ENCODE data around the gene GCSAML.

GCSAML gene

GRCh38 chr1:247539215-247539614, 9.7 kb upstream of the GCSAML start:
- DNase-seq (ENCODE audit: low read depth, low spot score) = no peak
- TF ChIP-seq CTCF (IDR thresholded peaks at IDR 0.05; ENCODE audit: insufficient read depth, low read length, missing control alignments) = no peak
- CTCF ChIA-PET = no interaction called here

GRCh38 chr1:247540581-247540980, 8.4 kb upstream of the GCSAML start:
- ChIA-PET CTCF (no interaction called here), POLR2A (no interaction called here)
- no peak overlapping the region for H3K4me3 ChIP-seq (ENCODE audit: low read depth, low read length)
- TF ChIP-seq CTCF (IDR thresholded peaks at IDR 0.05; ENCODE audit: insufficient read depth, low read length, missing control alignments) = no peak
- no peak for DNase-seq (ENCODE audit: low read depth, low spot score)

More at GRCh38 chr1:247539215-247539614, 9.7 kb upstream of the GCSAML start:
- H3K4me3 ChIP-seq (ENCODE audit: low read depth, low read length) = no peak overlapping the region
- POLR2A ChIA-PET = no interaction called here

DNA sequence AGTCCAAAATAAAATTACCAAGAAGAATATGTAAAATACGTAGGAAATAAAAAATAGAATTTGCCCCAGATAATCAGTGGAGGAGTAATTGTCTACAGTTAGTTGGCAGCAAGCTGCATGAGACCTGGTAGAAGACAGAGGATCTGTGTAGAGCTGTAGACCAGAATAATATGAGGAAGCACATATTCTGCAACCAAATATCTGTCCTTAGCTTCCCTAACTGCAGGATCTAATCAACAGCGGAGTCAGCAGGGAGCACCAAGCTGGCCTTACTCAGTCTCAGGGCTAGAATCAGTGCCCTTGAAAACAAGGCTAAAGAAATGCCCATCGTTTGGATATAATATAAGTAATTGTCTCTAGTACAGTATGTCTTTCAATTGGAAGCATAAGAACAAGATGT, 6.1 kb upstream of the GCSAML start:
- H3K4me3 ChIP-seq (ENCODE audit: low read depth, low read length) = no peak overlapping the region
- TF ChIP-seq CTCF (IDR thresholded peaks at IDR 0.05; ENCODE audit: insufficient read depth, low read length, missing control alignments) = no peak
- ChIA-PET CTCF (no interaction called here), POLR2A (no interaction called here)
- no peak for DNase-seq (ENCODE audit: low read depth, low spot score)

DNA sequence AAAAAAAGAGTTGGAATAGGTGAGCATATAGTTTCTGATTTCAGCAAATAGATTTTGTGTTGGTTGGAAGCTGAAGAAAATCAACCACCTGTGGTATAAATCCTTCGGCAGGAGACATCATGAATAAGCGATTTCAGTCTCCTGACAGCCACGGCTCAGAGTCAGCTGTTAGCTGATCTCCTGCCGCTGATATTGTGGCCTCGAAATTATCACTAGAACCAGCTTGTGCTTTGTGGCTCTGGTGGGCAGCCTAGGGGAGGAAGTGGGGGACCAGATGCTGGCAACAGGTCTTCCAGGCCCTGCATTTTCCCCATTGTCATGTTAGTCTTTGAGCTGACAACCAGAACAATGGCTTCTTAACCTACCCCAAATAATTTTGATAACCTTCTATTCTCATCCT, 842 bp upstream of the GCSAML start:
- no peak overlapping the region for H3K4me3 ChIP-seq (ENCODE audit: low read depth, low read length)
- no peak for DNase-seq (ENCODE audit: low read depth, low spot score)
- ChIA-PET POLR2A (no interaction called here), CTCF (no interaction called here)
- TF ChIP-seq CTCF (IDR thresholded peaks at IDR 0.05; ENCODE audit: insufficient read depth, low read length, missing control alignments) = no peak

DNA sequence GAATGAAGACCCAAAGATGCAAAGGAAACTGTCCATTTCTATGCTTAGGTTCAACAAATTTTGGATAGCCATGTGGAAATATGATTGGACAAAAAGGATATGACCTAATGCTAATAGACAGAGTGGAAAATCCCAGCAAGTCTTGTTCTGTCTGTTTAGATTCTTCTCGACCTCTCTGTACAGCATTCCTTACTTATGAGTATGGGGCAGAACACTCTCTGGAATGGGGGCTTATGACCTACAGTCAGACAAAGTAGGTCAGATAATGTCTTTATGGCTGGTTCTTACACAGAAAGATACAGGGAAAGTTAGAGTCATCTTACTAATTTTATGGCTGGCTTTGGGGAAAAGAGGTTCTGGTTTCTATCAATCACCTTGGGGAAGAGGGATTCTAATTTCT, 2.8 kb downstream of the GCSAML start:
- POLR2A ChIA-PET = no interaction called here

DNA sequence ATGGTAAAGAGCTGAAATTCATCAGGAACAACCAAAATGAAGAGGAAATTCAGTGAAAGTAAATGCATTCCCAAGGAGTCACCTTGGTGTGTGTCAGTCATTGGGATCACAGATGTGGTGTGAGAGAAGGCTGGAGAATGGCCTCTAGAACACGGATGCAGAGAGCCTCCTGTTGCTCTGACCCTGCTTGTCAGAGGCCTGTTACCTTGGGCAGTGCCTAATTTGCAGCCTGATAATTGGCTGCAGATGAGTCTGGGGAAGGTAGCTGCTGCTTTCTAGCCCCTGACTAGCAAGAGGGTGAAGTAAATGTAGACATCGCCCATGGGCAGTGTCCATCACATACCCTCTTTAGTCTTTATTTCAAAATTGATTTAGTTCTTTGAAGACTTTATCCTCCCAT, 3.3 kb downstream of the GCSAML start:
- no peak overlapping the region for H3K4me3 ChIP-seq (ENCODE audit: low read depth, low read length)
- no peak for DNase-seq (ENCODE audit: low read depth, low spot score)
- POLR2A ChIA-PET = no interaction called here
- CTCF ChIA-PET = no interaction called here
- no peak for TF ChIP-seq CTCF (IDR thresholded peaks at IDR 0.05; ENCODE audit: insufficient read depth, low read length, missing control alignments)

More for the DNA sequence above, 2.8 kb downstream of the GCSAML start:
- TF ChIP-seq CTCF (IDR thresholded peaks at IDR 0.05; ENCODE audit: insufficient read depth, low read length, missing control alignments) = no peak
- CTCF ChIA-PET = no interaction called here
- DNase-seq (ENCODE audit: low read depth, low spot score) = peak; percentile 16
- H3K4me3 ChIP-seq (ENCODE audit: low read depth, low read length) = no peak overlapping the region
